ENCODE results near the gene ZMIZ1. TPM values are rescaled to one million over a fixed set of nuclear protein-coding genes. Genes with fewer than 3 reads are reported as not detected.

The ZMIZ1 gene
- total RNA-seq, 1 donor from 2014 or later, result 84.7 TPM

GRCh38 chr10:79129361-79129997, 60.7 kb downstream of the ZMIZ1 start:
- Histone ChIP-seq H3K27me3 (no peaks in the 10 kb centered on the region), H3K4me1 (peaks cover 48% of the 10 kb centered on the region), H3K4me3 (no peak overlapping the region), H3K9me3 (no peaks in the 10 kb centered on the region), H3K27ac (peak overlapping the region; percentile 31), H3K36me3 (peaks cover 15% of the 10 kb centered on the region)
- TF ChIP-seq CTCF (IDR thresholded peaks at IDR 0.05), result no peak
- DNase-seq (no peak), ATAC-seq (no peak)
- intact Hi-C loops (cut with DNase I), result no loop called here

GRCh38 chr10:79130255-79130654, 61.5 kb downstream of the ZMIZ1 start:
- H3K27ac ChIP-seq, result peak overlapping the region; percentile 31
- H3K4me1 ChIP-seq, result peaks cover 54% of the 10 kb centered on the region
- ATAC-seq (no peak), DNase-seq (no peak)
- H3K36me3 ChIP-seq, result peaks cover 7% of the 10 kb centered on the region
- H3K4me3 ChIP-seq, result no peak overlapping the region
- no peaks in the 10 kb centered on the region for H3K27me3 ChIP-seq
- TF ChIP-seq CTCF (IDR thresholded peaks at IDR 0.05), result no peak
- intact Hi-C loops (cut with DNase I), result no loop called here
- no peaks in the 10 kb centered on the region for H3K9me3 ChIP-seq

- peaks cover 56% of the 10 kb centered on the region for H3K4me1 ChIP-seq
- intact Hi-C loops (cut with DNase I), result no loop called here
Measured at GRCh38 chr10:79130846-79131245, 62.1 kb downstream of the ZMIZ1 start.

GRCh38 chr10:79131836-79132631, 63.3 kb downstream of the ZMIZ1 start:
- TF ChIP-seq CTCF (IDR thresholded peaks at IDR 0.05), result no peak

More at GRCh38 chr10:79130846-79131245, 62.1 kb downstream of the ZMIZ1 start:
- H3K27ac ChIP-seq, result no peak overlapping the region
- TF ChIP-seq CTCF (IDR thresholded peaks at IDR 0.05), result no peak
- H3K27me3 ChIP-seq, result no peaks in the 10 kb centered on the region
- H3K36me3 ChIP-seq, result peaks cover 1% of the 10 kb centered on the region
- DNase-seq (no peak), ATAC-seq (no peak)
- H3K9me3 ChIP-seq, result no peaks in the 10 kb centered on the region
- no peak overlapping the region for H3K4me3 ChIP-seq

GRCh38 chr10:79132681-79133381, 64.1 kb downstream of the ZMIZ1 start:
- no peaks in the 10 kb centered on the region for H3K36me3 ChIP-seq
- peaks cover 59% of the 10 kb centered on the region for H3K4me1 ChIP-seq
- H3K9me3 ChIP-seq, result no peaks in the 10 kb centered on the region
- H3K27me3 ChIP-seq, result no peaks in the 10 kb centered on the region
- H3K4me3 ChIP-seq, result no peak overlapping the region
- intact Hi-C loops (cut with DNase I), result no loop called here
- DNase-seq (no peak), ATAC-seq (peak; percentile 3)
- TF ChIP-seq CTCF (IDR thresholded peaks at IDR 0.05), result no peak
- H3K27ac ChIP-seq, result peak overlapping the region; percentile 17

More at GRCh38 chr10:79131836-79132631, 63.3 kb downstream of the ZMIZ1 start:
- DNase-seq (no peak), ATAC-seq (peak; percentile 13)
- H3K27ac ChIP-seq, result peak overlapping the region; percentile 11
- no peaks in the 10 kb centered on the region for H3K27me3 ChIP-seq
- H3K4me1 ChIP-seq, result peaks cover 57% of the 10 kb centered on the region
- H3K4me3 ChIP-seq, result no peak overlapping the region
- H3K9me3 ChIP-seq, result no peaks in the 10 kb centered on the region
- intact Hi-C loops (cut with DNase I), result no loop called here
- H3K36me3 ChIP-seq, result no peaks in the 10 kb centered on the region
